Brain microvascular endothelial cell (primary cell): ENCODE data around the gene POFUT1.

Experiments used
- DNase-seq: peaks from one replicate; pipeline ENCODE4 v3.0.0-alpha.2; 2020
- H3K27ac ChIP-seq: fragments of 250-450 bp; sonication (Bioruptor Pico); 2 replicates; pipeline ENCODE4 v1.5.1; 2020; ENCODE audit warnings: mild to moderate bottlenecking, moderate library complexity
- H3K27me3 ChIP-seq: fragments of 250-450 bp; sonication (Bioruptor Pico); replicated peaks from 2 replicates; pipeline ENCODE4 v1.5.1; 2020; ENCODE audit warnings: mild to moderate bottlenecking
- H3K36me3 ChIP-seq: fragments of 250-450 bp; sonication (Bioruptor Pico); replicated peaks from 2 replicates; pipeline ENCODE4 v1.5.1; 2020; ENCODE audit warnings: mild to moderate bottlenecking
- H3K4me3 ChIP-seq: 2 replicates; pipeline ENCODE4 v1.5.1; 2011; ENCODE audit warnings: low read depth, mild to moderate bottlenecking, control low read depth, low read length, moderate library complexity
- CTCF ChIP-seq: IDR thresholded peaks from 2 replicates; pipeline ENCODE4 v1.5.1; 2011; ENCODE audit warnings: low read depth, mild to moderate bottlenecking, moderate library complexity, low read length, control low read depth, inconsistent platforms; ENCODE audit errors: missing control alignments
- in situ Hi-C: cut with HindIII; loops from 2 replicates; pipeline ENCODE4 v1.10.0; 2017; ENCODE audit warnings: low sequenced_read_pairs, low pct_ligation_motif_present

Gene POFUT1

GRCh38 chr20:32227306-32227705, 19.6 kb downstream of the POFUT1 start:
- DNase-seq, result no peak
- no peak overlapping the region for H3K27ac ChIP-seq
- TF ChIP-seq CTCF, result no peak
- H3K36me3 ChIP-seq, result peaks cover 41% of the 10 kb centered on the region
- H3K4me3 ChIP-seq, result no peak overlapping the region
- no peaks in the 10 kb centered on the region for H3K27me3 ChIP-seq
- in situ Hi-C loops, result no loop called here

- in situ Hi-C loops, result no loop called here
- no peak overlapping the region for H3K27ac ChIP-seq
- H3K36me3 ChIP-seq, result peaks cover 44% of the 10 kb centered on the region
- H3K27me3 ChIP-seq, result no peaks in the 10 kb centered on the region
- no peak for DNase-seq
- H3K4me3 ChIP-seq, result no peak overlapping the region
- no peak for TF ChIP-seq CTCF
Observed at GRCh38 chr20:32227744-32228688, 20.3 kb downstream of the POFUT1 start.

- Histone ChIP-seq H3K27ac (no peak overlapping the region), H3K36me3 (peaks cover 43% of the 10 kb centered on the region)
- no peak for DNase-seq
Observed at GRCh38 chr20:32229251-32229747, 21.6 kb downstream of the POFUT1 start.

GRCh38 chr20:32230707-32231106, 23.0 kb downstream of the POFUT1 start:
- DNase-seq, result no peak
- no peak overlapping the region for H3K27ac ChIP-seq
- in situ Hi-C loops, result no loop called here
- H3K27me3 ChIP-seq, result no peaks in the 10 kb centered on the region
- H3K36me3 ChIP-seq, result peaks cover 54% of the 10 kb centered on the region
- no peak for TF ChIP-seq CTCF
- no peak overlapping the region for H3K4me3 ChIP-seq

More at GRCh38 chr20:32229251-32229747, 21.6 kb downstream of the POFUT1 start:
- TF ChIP-seq CTCF, result no peak
- Histone ChIP-seq H3K4me3 (no peak overlapping the region), H3K27me3 (no peaks in the 10 kb centered on the region)
- in situ Hi-C loops, result no loop called here

GRCh38 chr20:32231245-32231644, 23.6 kb downstream of the POFUT1 start:
- H3K27ac ChIP-seq, result no peak overlapping the region
- no peaks in the 10 kb centered on the region for H3K27me3 ChIP-seq
- no peak for TF ChIP-seq CTCF
- H3K4me3 ChIP-seq, result no peak overlapping the region
- peaks cover 55% of the 10 kb centered on the region for H3K36me3 ChIP-seq
- peak; percentile 26 for DNase-seq
- in situ Hi-C loops, result no loop called here
